GM21423 (cell line): ENCODE data around the gene EIF2S3.

Source experiments
- ATAC-seq: cut with Tn5 transposase; IDR thresholded peaks from one replicate; pipeline ENCODE4 v1.9.1; 2021; ENCODE audit warnings: mild to moderate bottlenecking, moderate library complexity; ENCODE audit not compliant: unreplicated experiment

The EIF2S3 gene

DNA sequence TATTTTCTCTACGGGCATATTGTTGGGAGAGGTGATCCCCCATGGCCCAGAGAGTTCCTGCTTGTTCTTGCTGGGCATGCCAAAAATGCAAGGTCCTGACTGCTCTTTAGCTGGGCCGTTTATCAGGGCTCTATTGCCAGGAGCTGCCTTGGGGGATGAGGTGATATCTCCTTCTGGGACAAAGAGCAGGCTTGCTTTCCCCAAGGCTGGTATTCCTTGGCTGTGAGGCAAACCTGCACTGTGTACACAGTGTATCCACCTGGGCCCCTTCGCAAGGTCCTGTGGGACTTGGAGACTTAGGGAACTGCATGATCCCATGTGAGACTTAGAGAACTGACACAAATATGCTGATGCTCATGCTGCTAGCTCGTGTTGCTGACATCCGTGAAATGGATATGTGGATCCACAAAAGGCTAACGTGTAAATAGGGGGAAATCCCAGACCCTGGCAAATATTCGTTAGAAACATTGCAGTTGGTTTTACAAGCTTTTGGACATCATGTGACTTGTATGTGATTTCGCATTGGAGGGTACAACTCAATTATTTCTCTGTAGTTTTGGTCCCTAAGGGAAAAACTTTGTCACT is 70.4 kb downstream of the EIF2S3 start:
- ATAC-seq = no peak
